GM21717 (cell line): ENCODE measurements around the gene TLDC2.

Experiments used
- ATAC-seq: cut with Tn5 transposase; IDR thresholded peaks from one replicate; pipeline ENCODE4 v1.9.1; 2021; ENCODE audit warnings: mild to moderate bottlenecking, moderate library complexity; ENCODE audit not compliant: unreplicated experiment

Gene TLDC2

DNA sequence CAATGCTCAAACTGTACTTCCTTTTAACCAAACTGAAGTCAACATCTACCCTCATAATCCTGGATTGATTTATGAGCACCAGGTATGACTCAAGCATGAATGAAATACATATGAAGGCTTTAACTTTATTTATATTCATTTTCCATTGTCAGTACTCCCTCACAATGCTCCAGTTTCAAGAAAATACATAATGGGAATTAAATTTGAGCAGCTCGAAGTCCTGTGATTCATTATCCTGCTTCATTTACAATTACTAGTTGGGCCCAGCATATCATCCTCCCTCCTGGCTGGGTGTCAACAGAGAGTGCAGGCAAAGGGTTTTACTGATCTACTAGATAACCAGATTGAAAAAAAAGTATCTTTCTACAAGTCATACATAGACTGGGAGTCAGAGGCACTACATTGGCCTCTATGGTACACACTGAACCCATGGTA lies 65.5 kb downstream of the TLDC2 start:
- no peak for ATAC-seq
